ENCODE data around the gene TSPAN18. TPM values are rescaled to one million over a fixed set of nuclear protein-coding genes. Genes with fewer than 3 reads are reported as not detected.

Gene TSPAN18
- total and polyA plus RNA-seq, 2 of the 4 experiments (the other 2 are of a cell fraction): 0.36 to 1.1 TPM

DNA sequence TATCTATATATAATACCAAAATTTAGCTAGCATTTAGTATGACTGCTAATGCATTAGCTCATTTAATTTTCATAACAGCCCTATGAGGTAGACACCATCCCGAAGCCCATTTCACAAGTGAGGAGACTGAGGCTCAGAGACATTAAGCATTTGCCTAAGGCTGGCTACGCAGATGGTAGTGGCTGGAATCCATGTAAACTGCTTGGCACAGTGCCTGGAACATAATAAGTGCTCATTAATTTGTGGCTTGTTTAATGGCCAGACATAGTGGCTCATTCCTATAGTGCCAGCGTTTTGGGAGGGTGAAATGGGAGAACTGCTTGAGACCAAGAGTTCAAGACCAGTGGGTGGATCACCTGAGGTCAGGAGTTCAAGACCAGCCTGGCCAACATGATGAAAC lies 241.7 kb downstream of the TSPAN18 start:
- 33% methylated on average over 1 of the region's 3 CpGs; no CpG with 5 or more reads in 1 of the 2 experiments for WGBS, 2 experiments (ENCODE audit: extremely low coverage in 2 of 2, insufficient read length in 1 of 2)
- BruUV-seq (replicated peaks): no TSS peak
- CTCF ChIA-PET: no interaction called here

More for the DNA sequence above, 241.7 kb downstream of the TSPAN18 start:
- no peak overlapping the region for H2BK120ac ChIP-seq (ENCODE audit: low read depth, low read length)
- ATAC-seq (ENCODE audit: low read depth) (no peak), DNase-seq (no peak)
- H3K4me3 ChIP-seq (ENCODE audit: insufficient read depth, low read depth, low read length): no peak overlapping the region
- no peak overlapping the region for H2AFZ ChIP-seq (replicated peaks; ENCODE audit: low read length, poor library complexity)
- H3K9ac ChIP-seq (ENCODE audit: low read depth, low read length): no peak overlapping the region
- H3K79me1 ChIP-seq (ENCODE audit: low read depth in 1 of 2, low read length in 2 of 2): no peaks in the 10 kb centered on the region
- no peaks in the 10 kb centered on the region for H3K4me1 ChIP-seq (ENCODE audit: control insufficient read depth, insufficient read depth, low read length)
- TF ChIP-seq RFX5 (IDR thresholded peaks at IDR 0.05; ENCODE audit: low read depth, low read length) (no peak), CEBPB (IDR thresholded peaks at IDR 0.05; ENCODE audit: low read depth, low read length) (no peak), RCOR1 (IDR thresholded peaks at IDR 0.05; ENCODE audit: insufficient replicate concordance, low read length) (no peak), POLR2A (IDR thresholded peaks at IDR 0.05; ENCODE audit: low read depth, low read length) (no peak), FOS (IDR thresholded peaks at IDR 0.05; ENCODE audit: low read depth, low read length) (no peak), SMC3 (IDR thresholded peaks at IDR 0.05; ENCODE audit: low read depth, low read length) (no peak), BHLHE40 (IDR thresholded peaks at IDR 0.05; ENCODE audit: low read depth, low read length) (no peak)
- TF ChIP-seq, protein P1, sequence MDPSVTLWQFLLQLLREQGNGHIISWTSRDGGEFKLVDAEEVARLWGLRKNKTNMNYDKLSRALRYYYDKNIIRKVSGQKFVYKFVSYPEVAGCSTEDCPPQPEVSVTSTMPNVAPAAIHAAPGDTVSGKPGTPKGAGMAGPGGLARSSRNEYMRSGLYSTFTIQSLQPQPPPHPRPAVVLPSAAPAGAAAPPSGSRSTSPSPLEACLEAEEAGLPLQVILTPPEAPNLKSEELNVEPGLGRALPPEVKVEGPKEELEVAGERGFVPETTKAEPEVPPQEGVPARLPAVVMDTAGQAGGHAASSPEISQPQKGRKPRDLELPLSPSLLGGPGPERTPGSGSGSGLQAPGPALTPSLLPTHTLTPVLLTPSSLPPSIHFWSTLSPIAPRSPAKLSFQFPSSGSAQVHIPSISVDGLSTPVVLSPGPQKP (IDR thresholded peaks at IDR 0.05; ENCODE audit: borderline replicate concordance, low read depth, low read length): no peak
- H3K18ac ChIP-seq (ENCODE audit: low read depth, low read length): no peak overlapping the region
- dilution Hi-C loops (cut with HindIII; ENCODE audit: low sequenced_read_pairs, unreplicated experiment) (no loop called here), intact Hi-C loops (cut with micrococcal nuclease) (no loop called here), in situ Hi-C loops (cut with MboI; ENCODE audit: low sequenced_read_pairs) (no loop called here)
- no peak overlapping the region for H4K5ac ChIP-seq (ENCODE audit: low read depth, low read length)
- no peak overlapping the region for H2AK9ac ChIP-seq (replicated peaks; ENCODE audit: low read depth, low read length, poor library complexity)
- no peak overlapping the region for H4K8ac ChIP-seq (ENCODE audit: low read depth in 2 of 2, low read length in 2 of 2)
- no peak overlapping the region for H2AK5ac ChIP-seq (ENCODE audit: low read depth, low read length)
- no peaks in the 10 kb centered on the region for H3K9me1 ChIP-seq (ENCODE audit: insufficient read depth, low read length)
- H3K4me2 ChIP-seq (ENCODE audit: low read depth, low read length): no peak overlapping the region
- H3K23ac ChIP-seq (ENCODE audit: low read depth, low read length): no peak overlapping the region
- H2BK5ac ChIP-seq (ENCODE audit: low read depth, low read length, poor library complexity, severe bottlenecking): no peak overlapping the region
- no peaks in the 10 kb centered on the region for H3K36me3 ChIP-seq (ENCODE audit: control insufficient read depth, insufficient read depth, low read length)
- no peak overlapping the region for H3K14ac ChIP-seq (replicated peaks; ENCODE audit: low read depth, low read length)
- no peak overlapping the region for H3K56ac ChIP-seq (ENCODE audit: extremely low read depth, insufficient read depth, low read length)
- H3K9me3 ChIP-seq (ENCODE audit: control insufficient read depth, insufficient read depth, low read length): no peaks in the 10 kb centered on the region
- no peak overlapping the region for H2BK15ac ChIP-seq (ENCODE audit: low read depth, low read length)
- no peak overlapping the region for H3K4ac ChIP-seq (ENCODE audit: low read depth, low read length)
- peaks cover 34% of the 10 kb centered on the region for H3K27me3 ChIP-seq (ENCODE audit: control insufficient read depth, insufficient read depth, low read length)
- no peak overlapping the region for H4K91ac ChIP-seq (ENCODE audit: insufficient read depth, low read depth, low read length)
- no peaks in the 10 kb centered on the region for H4K20me1 ChIP-seq (ENCODE audit: insufficient read depth, low read length)
- POLR2A ChIA-PET (ENCODE audit: unreplicated experiment): no interaction called here
- H3K27ac ChIP-seq (ENCODE audit: insufficient read depth, low read length): no peak overlapping the region
- no peak overlapping the region for H2BK20ac ChIP-seq (ENCODE audit: low read depth, low read length)

All from IMR-90 (cell line).